NCI-H1930 (cell line): ENCODE results near the gene TRIM65.

Experiments used
- DNase-seq, 2 experiments: peaks; one replicate each; lab custom pipeline; 2025; lab: John Stamatoyannopoulos, UW

TRIM65 gene

DNA sequence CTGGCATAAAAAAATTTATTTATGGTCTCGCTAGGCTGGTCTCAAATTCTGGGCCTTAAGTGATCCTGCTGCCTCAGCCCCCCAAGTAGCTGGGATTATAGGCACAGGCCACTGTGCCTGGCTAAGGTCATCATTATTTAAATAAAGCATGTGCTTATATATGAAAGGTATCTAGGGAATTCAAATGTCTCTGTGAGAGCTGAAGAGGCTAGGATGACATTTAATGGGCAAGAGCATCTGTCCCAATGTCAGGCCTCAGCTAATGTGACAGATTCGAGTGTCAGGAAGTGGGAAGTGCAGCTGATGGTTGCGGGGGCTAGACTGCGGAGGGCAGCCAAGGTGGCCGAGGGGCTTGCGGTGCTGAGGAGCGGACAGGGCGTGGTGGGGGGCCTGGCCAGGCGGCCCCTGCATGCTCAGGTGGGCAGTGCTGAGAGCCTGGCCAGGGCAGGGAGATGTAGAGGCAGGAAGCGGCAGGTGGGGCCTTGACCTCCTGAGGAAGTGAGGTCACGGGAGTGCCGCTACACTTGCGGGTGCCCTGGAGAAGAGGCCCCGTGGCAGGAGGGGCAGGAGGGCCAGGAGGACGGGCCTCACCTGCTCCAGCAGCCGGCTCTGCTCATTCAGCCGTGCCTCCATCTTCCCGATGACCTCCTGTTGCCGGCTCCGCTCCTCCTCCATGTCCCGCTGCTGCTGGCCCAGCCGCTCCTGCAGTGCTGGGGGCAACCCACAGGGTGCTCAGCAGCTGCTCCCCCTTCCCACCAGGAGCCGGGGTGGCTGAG, 20.6 kb upstream of the TRIM65 start:
- no peak for DNase-seq

DNA sequence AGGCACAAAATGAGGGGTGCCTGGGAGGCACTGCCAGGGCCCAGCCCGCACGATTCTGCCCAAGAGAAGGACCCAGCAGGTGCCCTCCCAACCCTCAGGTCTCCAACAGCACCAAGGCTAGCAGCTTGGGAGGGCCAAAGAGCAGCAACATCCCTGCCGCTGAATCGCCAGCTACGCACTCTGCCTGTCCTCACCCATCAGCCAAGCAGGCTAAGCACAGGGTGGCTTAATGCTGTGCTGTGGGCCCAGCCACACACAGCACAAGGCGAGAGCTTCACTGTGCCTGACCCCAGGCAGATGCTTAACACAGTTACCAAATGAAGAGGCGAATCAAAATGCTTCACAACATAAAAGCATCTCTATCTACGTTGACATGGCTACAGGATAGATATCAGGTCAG, 18.5 kb upstream of the TRIM65 start:
- no peak for DNase-seq

DNA sequence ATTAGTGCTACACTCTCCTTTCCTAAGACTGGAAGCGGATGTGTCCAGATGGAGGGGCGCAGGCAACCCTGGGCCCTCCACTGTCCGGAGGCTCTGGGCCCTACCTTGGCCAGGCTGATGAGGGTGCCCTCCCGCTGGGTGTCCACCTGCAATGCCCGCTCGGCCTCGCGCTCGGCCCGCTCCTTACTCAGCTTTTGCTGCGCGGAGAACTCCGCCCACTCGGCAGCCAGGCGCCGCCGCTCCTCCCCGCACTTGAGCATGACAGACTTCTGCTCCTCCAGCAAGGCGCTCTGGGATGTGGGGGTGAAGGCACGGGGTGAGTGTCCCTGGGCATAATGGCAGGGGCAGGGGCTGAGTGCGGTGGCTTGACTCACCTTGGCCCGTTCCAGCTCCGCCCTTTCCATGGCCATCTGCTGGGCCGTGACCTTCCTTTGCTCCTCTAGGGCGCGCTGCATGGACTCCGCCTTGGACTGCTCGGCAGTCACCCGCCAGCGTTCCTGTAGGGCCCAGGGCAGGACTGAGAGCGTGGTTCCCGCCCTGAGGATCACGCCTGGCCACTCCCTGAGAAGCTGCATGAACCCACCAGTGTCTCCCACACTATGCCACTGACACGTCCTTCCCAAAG, 18.0 kb upstream of the TRIM65 start:
- DNase-seq, result no peak

DNA sequence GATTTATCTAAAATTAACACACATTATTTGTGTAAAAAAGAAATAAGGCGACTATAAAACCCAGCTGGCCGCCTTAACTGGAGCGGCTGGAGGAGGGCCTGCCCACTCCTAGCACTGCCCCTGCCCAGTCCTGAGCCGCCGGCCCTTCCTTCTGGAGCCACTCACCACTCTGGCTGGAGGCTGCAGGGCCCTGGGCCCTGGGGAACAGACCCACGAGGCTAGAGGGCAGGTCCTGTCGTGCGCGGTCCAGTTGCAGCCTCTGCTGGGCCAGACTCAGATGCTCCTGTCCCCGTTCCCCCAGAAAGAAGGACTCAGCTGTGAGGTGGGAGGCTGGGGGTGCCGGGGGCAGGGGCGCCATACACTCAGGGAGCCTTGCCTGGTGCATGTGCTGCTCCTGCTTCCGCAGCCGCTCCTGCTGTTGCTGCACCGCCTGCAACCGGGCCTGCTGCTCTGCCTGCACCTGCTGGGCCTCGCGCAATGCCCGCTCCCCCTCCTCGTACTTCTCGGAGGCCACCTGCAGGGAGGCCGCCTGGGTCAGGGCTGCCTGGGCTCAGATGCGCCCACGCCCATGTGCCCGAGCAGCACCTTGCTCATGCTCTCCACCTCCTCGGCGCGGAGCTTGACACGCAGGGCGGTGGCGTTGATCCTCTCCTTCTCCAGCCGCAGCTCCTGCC, 16.9 kb upstream of the TRIM65 start:
- DNase-seq, result no peak

DNA sequence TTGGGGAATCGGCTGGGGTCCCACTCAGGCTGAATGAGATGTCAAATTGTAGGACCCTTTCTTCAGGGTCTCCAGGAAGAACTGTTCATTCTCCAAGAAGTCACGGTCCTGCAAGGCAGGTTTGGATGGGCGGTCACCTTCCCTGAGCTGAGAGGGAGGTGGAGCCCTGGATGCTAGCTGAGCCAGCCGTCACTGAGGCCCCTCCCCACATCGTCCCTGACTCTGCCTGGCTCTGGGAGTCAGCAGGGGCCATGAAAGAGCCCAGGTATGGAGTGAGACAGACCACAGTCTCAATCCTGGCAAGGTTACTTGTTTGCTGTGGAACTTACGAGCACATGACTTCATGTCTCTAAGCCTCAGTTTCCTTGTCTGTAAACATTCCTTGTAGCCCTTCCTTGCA, 13.9 kb upstream of the TRIM65 start:
- no peak for DNase-seq

DNA sequence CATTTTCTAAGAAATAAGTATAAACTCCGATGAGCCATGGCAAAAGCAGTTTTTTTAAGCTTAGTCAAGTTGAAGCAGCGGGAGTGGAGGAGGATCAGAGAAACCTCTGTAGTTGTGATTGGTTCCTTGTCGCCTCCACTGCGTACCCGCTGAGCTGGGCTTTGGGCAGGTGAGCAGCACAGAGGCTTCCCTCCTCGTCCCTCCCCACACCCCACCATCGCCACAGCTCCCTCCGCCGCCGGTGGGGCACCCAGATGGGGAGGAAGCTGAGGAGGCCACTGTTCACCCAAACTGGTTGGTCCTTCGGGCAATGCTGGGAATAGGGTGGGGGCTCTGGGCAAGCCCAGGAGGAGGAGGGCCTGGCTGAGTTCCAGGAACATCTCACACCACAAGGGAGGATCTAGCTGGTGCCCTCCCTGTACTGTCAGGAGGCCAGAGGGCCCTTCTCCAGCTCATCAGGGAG, 13.1 kb upstream of the TRIM65 start:
- no peak for DNase-seq

DNA sequence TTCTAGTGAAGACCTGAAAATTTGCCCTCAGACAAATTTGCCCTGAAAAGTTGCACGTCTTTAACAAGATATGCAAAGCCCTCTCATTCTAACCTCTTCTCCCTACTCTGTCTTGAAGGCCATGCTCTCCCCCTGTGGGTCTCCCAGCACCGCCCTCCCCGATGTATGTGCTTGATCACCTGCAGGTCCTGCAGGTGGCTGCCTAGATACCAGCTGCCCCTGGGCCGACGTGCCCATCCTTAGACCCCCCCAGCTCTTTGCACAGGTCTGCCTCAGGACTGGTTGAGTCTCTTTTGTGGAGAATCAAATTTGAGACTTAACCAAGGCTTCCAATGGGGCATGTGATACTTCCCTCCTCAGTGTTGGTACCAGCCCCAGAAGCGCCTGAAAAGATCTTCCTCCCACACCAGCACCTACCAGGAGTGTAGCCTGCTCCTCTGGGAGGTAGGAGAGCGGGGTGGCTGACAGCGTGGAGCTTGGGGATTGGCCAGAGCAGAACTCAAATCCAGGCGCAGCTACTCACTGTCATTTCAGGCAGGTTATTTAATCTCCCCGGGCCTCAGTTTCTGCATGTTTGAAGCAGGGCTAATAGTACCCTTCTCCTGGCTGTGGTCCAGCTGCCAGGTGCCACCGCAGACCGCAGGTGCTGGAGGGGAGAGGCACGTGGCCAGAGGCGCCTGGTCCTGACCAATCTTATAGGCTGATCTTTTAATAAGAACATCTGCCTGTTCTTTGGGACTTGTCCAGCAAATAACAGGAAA, 12.5 kb upstream of the TRIM65 start:
- no peak for DNase-seq

DNA sequence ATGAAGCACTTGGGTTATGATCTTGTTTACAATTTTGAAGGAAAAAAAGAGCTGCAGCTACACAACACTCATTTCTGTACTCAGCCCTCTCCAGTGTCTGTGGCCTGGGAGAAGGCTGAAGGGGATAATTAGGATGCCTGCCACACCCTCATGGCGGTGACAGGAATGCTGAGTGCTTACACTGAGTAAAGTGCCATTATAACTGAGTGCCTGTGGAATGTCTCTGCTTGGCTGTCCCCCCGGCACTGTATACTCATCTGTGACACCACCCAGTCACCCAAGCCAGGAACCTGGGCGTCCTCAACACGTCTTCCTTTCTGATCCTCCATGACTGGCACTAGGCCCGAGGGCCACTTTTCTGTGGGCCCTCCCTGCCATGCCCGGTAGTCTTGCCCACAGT, 11.4 kb upstream of the TRIM65 start:
- no peak for DNase-seq

DNA sequence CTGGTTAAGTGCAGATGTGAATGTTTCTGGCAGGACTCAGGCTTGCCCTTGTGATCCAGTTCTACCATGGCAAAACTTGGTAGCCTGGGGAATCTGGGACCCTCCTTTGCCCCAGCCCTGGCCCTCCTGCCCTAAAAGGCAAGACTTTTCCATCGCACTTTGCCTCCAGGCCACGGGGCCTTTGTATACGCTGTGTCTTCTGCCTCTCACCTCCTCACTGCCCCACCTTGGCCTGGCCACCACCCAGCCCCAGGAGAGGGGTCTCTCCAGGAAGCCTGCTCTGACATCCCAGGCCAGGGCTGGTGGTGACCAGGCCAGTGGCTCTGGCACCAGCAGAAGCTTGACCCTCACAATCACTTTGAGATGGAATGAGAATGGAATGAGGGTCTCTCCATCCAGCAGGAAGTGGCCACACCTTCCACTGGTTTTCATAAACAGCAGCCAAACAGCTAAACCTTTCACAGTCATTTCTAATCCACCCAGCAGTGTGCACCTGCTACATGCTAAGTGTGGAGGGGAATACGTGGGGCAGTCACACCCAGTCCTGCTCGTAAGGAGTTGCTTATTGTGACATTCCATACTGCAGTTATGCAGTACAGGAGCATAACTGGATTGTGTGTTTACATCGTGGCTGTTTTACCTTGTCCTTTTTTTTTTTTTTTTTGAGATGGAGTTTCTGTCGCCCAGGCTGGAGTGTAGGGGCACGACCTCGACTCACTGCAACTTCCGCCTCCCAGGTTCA, 9.6 kb upstream of the TRIM65 start:
- DNase-seq, result no peak

DNA sequence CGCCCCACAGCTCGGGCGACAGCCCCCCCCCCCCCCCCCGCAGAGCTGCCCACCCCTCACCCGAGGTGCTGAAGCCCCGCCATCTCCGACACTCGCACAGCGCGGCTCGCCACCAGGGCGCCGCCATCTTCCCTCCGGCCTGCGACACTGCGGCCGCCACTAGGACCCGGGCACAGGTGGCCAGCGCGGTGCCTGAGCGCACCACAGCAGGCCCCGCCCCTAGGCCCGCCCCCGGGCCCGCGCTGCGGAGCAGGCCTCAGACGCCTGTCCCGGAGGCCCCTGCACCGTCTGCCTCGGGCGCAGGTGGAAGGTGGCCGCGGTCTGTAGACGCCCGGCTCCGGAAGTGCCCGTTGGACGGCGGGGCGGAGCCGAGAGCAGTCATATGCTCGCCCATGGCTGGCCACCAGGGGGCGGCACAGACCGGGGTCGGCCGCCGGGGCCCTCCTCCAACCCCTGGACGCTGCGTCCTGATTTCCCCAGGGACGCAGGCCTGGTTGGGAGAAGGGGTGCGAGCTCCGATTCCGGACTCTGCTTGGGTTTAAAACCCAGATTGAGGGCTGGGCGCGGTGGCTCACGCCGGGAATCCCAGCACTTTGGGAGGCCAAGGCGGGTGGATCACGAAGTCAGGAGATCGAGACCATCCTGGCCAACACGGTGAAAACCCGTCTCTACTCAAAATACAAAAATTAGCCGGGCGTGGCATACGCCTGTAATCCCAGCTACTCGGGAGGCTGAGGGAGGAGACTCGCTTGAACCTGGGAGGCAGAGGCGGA, 8.2 kb upstream of the TRIM65 start, which contains the start of gene MRPL38:
MRPL38 (minus strand) TSS at position 136 of the 773 bp plus-strand sequence; CDS start at position 127, 9 bp downstream.
- peak; percentile 97 to 99 for DNase-seq

DNA sequence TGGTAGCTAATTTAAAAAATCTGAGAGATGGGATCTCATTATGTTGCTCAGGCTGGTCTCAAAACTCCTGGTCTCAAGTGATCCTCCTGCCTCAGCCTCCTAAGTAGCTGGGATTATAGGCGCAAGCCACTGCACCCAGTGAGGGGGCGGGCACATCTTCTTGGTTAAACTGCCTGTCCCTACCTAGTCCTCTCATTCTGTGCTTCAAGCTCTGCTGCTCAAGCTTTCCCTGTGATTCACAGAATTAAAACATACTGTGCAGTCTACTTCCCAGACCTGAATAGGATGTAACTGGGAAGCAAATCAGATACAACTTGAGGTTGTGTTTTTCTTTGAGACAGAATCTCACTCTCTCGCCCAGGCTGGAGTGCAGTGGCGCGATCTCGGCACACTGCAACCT, 5.7 kb upstream of the TRIM65 start:
- DNase-seq, result no peak

DNA sequence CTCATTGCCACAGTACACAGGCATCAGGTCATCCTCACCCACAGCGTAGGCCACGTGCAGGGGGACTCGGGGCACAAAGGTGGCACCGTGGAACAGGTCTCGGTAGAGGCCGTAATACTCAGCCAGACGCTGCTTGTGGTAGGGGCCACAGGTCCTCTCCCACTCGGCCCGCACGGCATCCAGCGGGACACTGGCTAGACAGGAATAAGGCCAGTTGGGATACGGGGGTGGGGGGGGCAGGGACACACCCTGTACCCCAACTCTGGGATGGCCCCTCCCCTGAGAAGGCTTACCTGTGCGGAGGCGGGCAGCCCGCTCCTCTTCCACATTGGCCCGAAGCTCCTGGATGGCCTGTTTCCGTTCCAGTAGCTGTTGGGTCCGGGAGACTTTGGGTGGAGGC, 5.0 kb upstream of the TRIM65 start:
- no peak for DNase-seq

DNA sequence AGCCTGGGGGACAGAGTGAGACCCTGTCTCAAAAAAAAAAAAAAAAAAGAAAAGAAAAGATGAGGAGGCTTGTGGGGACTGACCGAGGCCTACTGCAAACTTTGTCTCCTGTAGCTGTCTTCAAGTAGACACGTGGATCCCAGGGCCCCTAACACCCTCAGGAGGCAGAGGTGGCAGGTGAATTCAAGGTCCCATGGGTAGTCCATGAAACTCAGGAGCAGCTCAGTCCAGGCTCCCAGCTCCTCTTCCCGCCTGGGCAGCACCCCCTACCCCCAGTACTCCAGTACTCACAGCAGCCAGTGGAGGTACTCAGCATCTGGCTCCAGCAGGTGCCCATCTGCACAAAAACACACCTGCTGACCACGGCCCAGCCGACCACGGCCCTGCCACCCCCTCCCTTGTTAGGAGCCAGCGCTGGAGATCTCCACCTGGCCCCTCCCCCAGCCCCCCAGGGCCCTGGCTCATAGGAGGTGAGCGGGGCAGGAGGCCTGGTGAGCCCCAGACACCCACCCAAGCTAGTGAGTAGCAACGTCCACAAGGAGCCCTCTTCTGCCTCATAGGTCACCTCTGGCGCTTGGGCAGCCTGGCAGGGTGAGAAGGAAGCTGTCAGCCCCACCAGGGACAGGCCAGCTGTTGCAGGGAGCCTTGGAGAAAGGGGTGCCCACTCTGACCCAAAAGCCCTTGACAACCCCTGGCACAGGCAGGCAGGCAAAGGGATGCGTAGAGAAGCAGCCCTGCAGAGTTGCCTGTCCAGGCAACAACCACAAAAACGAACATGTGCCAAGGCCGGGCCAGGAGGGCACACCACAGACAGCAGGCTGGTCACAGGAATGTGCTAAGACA, 4.2 kb upstream of the TRIM65 start:
- DNase-seq, result no peak

DNA sequence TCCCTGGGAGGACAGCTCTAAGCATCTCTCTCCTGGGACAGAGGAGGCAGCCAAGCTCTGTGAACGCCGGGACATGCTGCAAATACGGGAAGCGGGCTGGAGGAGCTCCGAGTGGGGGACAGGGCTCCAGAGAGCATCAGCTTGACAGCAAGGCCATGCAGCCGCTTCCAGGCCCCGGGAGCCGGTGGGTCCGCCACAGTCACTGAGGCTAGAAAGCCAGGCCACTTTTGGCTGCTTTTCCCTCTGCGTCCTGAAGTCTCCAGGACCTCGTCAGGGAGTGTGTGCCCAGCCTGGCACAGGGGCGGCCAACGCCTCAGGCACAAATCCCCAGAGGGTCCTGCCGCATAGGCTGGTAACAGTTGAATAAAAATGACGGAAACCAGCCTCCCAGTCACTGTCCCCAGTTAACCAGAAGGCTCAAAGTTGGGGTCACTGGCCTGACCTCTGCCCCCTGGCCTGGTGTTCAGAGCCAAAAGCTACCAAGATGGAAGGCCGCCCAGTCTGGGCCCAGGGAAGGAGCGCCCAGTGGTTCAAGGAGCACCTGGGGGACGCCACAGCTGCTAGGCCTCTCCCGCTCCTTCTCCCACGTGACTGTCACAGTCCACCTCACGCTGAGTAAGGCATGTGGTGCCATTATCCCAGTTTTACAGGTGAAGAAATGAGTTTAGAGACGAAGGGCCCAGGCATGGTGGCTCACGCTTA, 3.2 kb upstream of the TRIM65 start:
- no peak for DNase-seq

DNA sequence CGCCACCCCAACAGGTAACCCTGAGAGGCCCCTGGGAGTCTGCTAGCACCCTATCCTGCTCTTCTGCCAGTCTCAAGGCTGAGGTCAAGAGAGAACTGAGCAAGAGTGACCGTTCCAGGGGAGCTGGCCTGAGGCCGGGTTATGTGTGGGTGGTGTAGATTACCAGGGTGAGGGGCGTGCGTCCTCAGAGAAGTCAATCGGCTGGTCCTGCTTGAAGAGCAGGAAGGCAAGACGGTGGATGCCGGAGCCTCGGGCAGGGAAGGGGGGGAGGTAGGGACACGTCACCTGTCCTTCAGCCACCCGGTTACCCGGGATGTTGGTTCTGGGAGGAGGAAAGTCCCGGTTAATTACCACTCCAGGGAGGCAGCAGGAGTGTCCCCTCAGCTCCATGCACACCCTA, 2.6 kb upstream of the TRIM65 start:
- DNase-seq, result no peak

DNA sequence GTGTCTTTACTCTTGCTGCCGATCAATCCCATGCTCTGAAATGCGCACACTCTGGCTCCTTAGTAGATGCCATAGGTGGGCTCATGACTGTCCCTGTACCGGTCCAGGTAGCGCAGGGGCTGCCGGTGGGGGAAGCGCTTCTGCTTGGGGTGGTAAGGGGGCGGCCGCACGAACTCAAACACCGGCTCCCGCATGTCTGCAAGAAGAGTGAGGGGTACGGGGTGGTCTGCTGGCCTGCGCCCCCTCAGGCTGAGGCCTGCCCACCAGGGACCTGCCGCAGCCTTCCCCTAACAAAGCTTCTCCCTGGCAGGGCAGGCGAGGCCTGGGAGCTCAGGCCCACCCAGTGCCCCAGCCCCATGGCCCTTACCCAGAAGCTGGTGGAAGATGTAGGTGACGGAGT, 2.0 kb upstream of the TRIM65 start:
- no peak for DNase-seq

DNA sequence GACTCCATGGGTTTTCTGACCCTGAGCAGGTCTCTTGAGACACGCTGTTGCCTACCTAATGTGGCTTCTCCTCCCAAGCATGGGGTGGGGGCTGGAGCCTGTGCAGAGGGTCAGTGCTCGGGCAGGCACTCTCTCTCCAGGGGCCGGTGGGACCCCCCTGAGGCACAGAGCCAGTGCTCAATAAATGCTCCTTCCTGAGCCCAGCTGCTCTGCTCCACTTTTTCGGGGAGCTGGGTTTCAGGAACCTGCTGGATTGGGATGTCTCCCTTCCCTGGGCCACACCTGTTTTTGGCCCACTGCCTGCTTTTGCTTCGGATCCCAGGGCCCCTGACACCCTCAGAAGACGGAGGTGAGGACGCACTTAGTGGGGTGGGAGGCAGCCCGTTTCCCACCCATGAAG, 1.3 kb upstream of the TRIM65 start:
- DNase-seq, result no peak

DNA sequence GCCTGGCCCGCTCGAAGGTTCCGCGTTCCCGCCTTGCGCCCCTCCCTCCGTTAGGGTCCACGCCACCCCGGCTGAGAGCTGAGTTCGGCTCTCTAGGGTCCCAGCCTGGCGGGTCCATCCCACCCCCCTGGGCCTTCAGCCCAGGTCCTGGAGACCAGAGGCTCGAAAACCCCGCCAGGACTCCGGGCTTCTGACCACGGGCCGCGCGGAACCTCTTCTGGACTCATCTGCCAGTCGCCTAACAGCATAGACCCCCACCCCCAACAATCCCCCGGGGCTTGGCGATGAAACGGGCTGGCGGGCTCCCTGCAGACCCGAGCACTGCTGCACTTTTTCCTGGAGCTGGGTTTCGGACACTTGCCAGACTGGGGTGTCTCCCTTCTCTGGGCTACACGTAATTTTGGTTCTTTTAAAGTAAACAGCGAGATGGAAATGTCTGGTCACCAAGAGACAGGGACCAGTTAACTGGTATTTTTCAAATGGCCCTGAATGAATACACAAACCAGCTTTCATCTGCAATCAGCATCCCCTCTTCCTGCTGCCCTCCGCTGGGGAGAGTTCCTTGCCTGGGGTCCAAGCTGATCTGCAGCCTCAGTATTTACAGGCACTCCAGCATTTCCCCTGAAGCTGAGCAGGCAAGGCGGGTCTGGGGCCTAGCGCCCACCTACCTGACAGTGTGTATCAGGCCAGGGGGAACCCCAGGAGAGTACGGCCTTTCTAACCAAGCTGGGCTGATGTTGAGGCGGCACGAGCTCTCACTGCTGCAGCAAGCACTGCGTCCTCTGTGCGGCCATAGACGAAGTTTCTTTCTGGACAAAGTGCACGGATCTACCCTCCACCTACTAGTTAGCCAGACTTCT, 639 bp upstream of the TRIM65 start:
- no peak for DNase-seq
